ENCODE measurements around the gene ARHGEF28. TPM values are rescaled to one million over a fixed set of nuclear protein-coding genes. Genes with fewer than 3 reads are reported as not detected.

ARHGEF28 gene
- total RNA-seq, 1 experiment from 2014 or later, result 5.8 TPM

GRCh38 chr5:73746608-73747007, 120.6 kb downstream of the ARHGEF28 start:
- no peaks in the 10 kb centered on the region for H3K27me3 ChIP-seq
- H3K27ac ChIP-seq, result no peak overlapping the region

GRCh38 chr5:73747696-73748380, 121.8 kb downstream of the ARHGEF28 start:
- DNase-seq, result no peak
- Histone ChIP-seq H3K27me3 (no peaks in the 10 kb centered on the region), H3K36me3 (no peaks in the 10 kb centered on the region), H3K9me3 (replicated peaks) (no peaks in the 10 kb centered on the region), H3K4me1 (peaks cover 9% of the 10 kb centered on the region; the same call in 1 of the 2 replicates), H3K4me3 (no peak overlapping the region), H3K27ac (no peak overlapping the region)

More at GRCh38 chr5:73746608-73747007, 120.6 kb downstream of the ARHGEF28 start:
- no peak for DNase-seq
- no peaks in the 10 kb centered on the region for H3K36me3 ChIP-seq
- H3K4me3 ChIP-seq, result no peak overlapping the region
- H3K9me3 ChIP-seq (replicated peaks), result no peaks in the 10 kb centered on the region
- peaks cover 6% of the 10 kb centered on the region; the same call in 1 of the 2 replicates for H3K4me1 ChIP-seq

- H3K4me3 ChIP-seq, result no peak overlapping the region
Measured at GRCh38 chr5:73748510-73749400, 122.8 kb downstream of the ARHGEF28 start.

GRCh38 chr5:73749485-73750270, 123.7 kb downstream of the ARHGEF28 start:
- Histone ChIP-seq H3K27ac (no peak overlapping the region), H3K36me3 (no peaks in the 10 kb centered on the region), H3K9me3 (replicated peaks) (no peaks in the 10 kb centered on the region), H3K27me3 (no peaks in the 10 kb centered on the region), H3K4me3 (no peak overlapping the region), H3K4me1 (peaks cover 9% of the 10 kb centered on the region; the same call in 1 of the 2 replicates)
- DNase-seq, result no peak

More at GRCh38 chr5:73748510-73749400, 122.8 kb downstream of the ARHGEF28 start:
- Histone ChIP-seq H3K9me3 (replicated peaks) (no peaks in the 10 kb centered on the region), H3K27ac (no peak overlapping the region), H3K36me3 (no peaks in the 10 kb centered on the region), H3K4me1 (peaks cover 9% of the 10 kb centered on the region; the same call in 1 of the 2 replicates), H3K27me3 (no peaks in the 10 kb centered on the region)
- peak in 1 of 2 experiments; percentile 23 for DNase-seq

GRCh38 chr5:73751254-73751914, 125.4 kb downstream of the ARHGEF28 start:
- no peaks in the 10 kb centered on the region for H3K9me3 ChIP-seq (replicated peaks)
- H3K4me3 ChIP-seq, result peak overlapping the region; percentile 16
- H3K27me3 ChIP-seq, result no peaks in the 10 kb centered on the region
- DNase-seq, result peak in 1 of 2 experiments; percentile 41
- peak overlapping the region; percentile 31 for H3K27ac ChIP-seq
- H3K36me3 ChIP-seq, result no peaks in the 10 kb centered on the region
- peaks cover 9% of the 10 kb centered on the region; the same call in 1 of the 2 replicates for H3K4me1 ChIP-seq

GRCh38 chr5:73754254-73754653, 128.3 kb downstream of the ARHGEF28 start:
- H3K4me1 ChIP-seq, result peaks cover 7% of the 10 kb centered on the region; the same call in 1 of the 2 replicates
- H3K9me3 ChIP-seq (replicated peaks), result no peaks in the 10 kb centered on the region
- DNase-seq, result no peak
- no peaks in the 10 kb centered on the region for H3K27me3 ChIP-seq
- H3K4me3 ChIP-seq, result no peak overlapping the region
- no peak overlapping the region for H3K27ac ChIP-seq
- H3K36me3 ChIP-seq, result no peaks in the 10 kb centered on the region

- no peak overlapping the region for H3K4me3 ChIP-seq
- no peaks in the 10 kb centered on the region for H3K36me3 ChIP-seq
- no peak for DNase-seq
Measured at GRCh38 chr5:73757416-73757815, 131.4 kb downstream of the ARHGEF28 start.

GRCh38 chr5:73759771-73760170, 133.8 kb downstream of the ARHGEF28 start:
- Histone ChIP-seq H3K9me3 (replicated peaks) (no peaks in the 10 kb centered on the region), H3K4me3 (no peak overlapping the region), H3K27me3 (no peaks in the 10 kb centered on the region), H3K36me3 (no peaks in the 10 kb centered on the region), H3K27ac (no peak overlapping the region), H3K4me1 (no peaks in the 10 kb centered on the region)
- no peak for DNase-seq

More at GRCh38 chr5:73757416-73757815, 131.4 kb downstream of the ARHGEF28 start:
- Histone ChIP-seq H3K27me3 (no peaks in the 10 kb centered on the region), H3K4me1 (no peaks in the 10 kb centered on the region; the same call in 1 of the 2 replicates), H3K27ac (no peak overlapping the region), H3K9me3 (replicated peaks) (no peaks in the 10 kb centered on the region)

GRCh38 chr5:73763300-73764032, 137.5 kb downstream of the ARHGEF28 start:
- no peaks in the 10 kb centered on the region for H3K27me3 ChIP-seq
- H3K36me3 ChIP-seq, result no peaks in the 10 kb centered on the region
- H3K27ac ChIP-seq, result no peak overlapping the region
- H3K9me3 ChIP-seq (replicated peaks), result peaks cover 10% of the 10 kb centered on the region; the same call in 1 of the 2 replicates
- H3K4me1 ChIP-seq, result no peaks in the 10 kb centered on the region
- DNase-seq, result no peak
- H3K4me3 ChIP-seq, result no peak overlapping the region

- peaks cover 16% of the 10 kb centered on the region; the same call in 1 of the 2 replicates for H3K9me3 ChIP-seq (replicated peaks)
- DNase-seq, result no peak
- no peak overlapping the region for H3K27ac ChIP-seq
- no peaks in the 10 kb centered on the region for H3K27me3 ChIP-seq
- 0 out of 2 replicates have a peak, but pooled peaks cover 3% of the 10 kb centered on the region for H3K36me3 ChIP-seq
- no peaks in the 10 kb centered on the region for H3K4me1 ChIP-seq
- H3K4me3 ChIP-seq, result no peak overlapping the region
Measured at GRCh38 chr5:73764586-73764985, 138.6 kb downstream of the ARHGEF28 start.

GRCh38 chr5:73764996-73765395, 139.0 kb downstream of the ARHGEF28 start:
- H3K4me3 ChIP-seq, result no peak overlapping the region
- DNase-seq, result no peak
- H3K4me1 ChIP-seq, result no peaks in the 10 kb centered on the region
- no peaks in the 10 kb centered on the region for H3K27me3 ChIP-seq
- H3K9me3 ChIP-seq (replicated peaks), result peaks cover 20% of the 10 kb centered on the region; the same call in 1 of the 2 replicates
- 0 out of 2 replicates have a peak, but pooled peaks cover 3% of the 10 kb centered on the region for H3K36me3 ChIP-seq
- no peak overlapping the region for H3K27ac ChIP-seq

GRCh38 chr5:73766902-73767301, 140.9 kb downstream of the ARHGEF28 start:
- 0 out of 2 replicates have a peak, but pooled peaks cover 3% of the 10 kb centered on the region for H3K36me3 ChIP-seq
- no peaks in the 10 kb centered on the region for H3K27me3 ChIP-seq
- H3K9me3 ChIP-seq (replicated peaks), result peaks cover 20% of the 10 kb centered on the region; the same call in 1 of the 2 replicates
- H3K4me3 ChIP-seq, result no peak overlapping the region
- H3K4me1 ChIP-seq, result no peaks in the 10 kb centered on the region
- H3K27ac ChIP-seq, result no peak overlapping the region
- DNase-seq, result no peak
